ENCODE results near the gene SCFD2. TPM values are rescaled to one million over a fixed set of nuclear protein-coding genes. Genes with fewer than 3 reads are reported as not detected.
"Not testable (repeated sequence)": the region's sequence is repeated elsewhere in the genome, so short reads cannot be mapped to it uniquely, and the experiment has no call there.

Gene SCFD2
- total and polyA plus RNA-seq, 9 donors, result 9.4 to 14.8 (median 11.3) TPM

GRCh38 chr4:53043891-53044650 is 321.8 kb downstream of the SCFD2 start:
- Histone ChIP-seq H3K4me1 (ENCODE audit: control insufficient read depth, insufficient read depth, low read length) (peaks cover 4% of the 10 kb centered on the region), H3K9me3 (replicated peaks; ENCODE audit: control insufficient read depth, low read depth, low read length) (no peaks in the 10 kb centered on the region), H3K27me3 (ENCODE audit: control insufficient read depth, insufficient read depth, low read length) (no peaks in the 10 kb centered on the region), H3K4me3 (ENCODE audit: low read length) (no peak overlapping the region), H3K27ac (ENCODE audit: low read length) (no peak overlapping the region), H3K36me3 (ENCODE audit: control insufficient read depth, insufficient read depth, low read length) (no peaks in the 10 kb centered on the region)
- DNase-seq, result no peak
- 68% methylated on average over 4 of the region's 4 CpGs for WGBS (ENCODE audit: insufficient coverage)

GRCh38 chr4:53043055-53043454 is 322.8 kb downstream of the SCFD2 start:
- Histone ChIP-seq H3K27me3 (ENCODE audit: control insufficient read depth, insufficient read depth, low read length) (no peaks in the 10 kb centered on the region), H3K4me1 (ENCODE audit: control insufficient read depth, insufficient read depth, low read length) (peaks cover 4% of the 10 kb centered on the region), H3K36me3 (ENCODE audit: control insufficient read depth, insufficient read depth, low read length) (no peaks in the 10 kb centered on the region), H3K27ac (ENCODE audit: low read length) (no peak overlapping the region), H3K4me3 (ENCODE audit: low read length) (no peak overlapping the region), H3K9me3 (replicated peaks; ENCODE audit: control insufficient read depth, low read depth, low read length) (no peaks in the 10 kb centered on the region)
- WGBS (ENCODE audit: insufficient coverage), result 33% methylated on average over 1 of the region's 3 CpGs
- DNase-seq, result no peak

DNA sequence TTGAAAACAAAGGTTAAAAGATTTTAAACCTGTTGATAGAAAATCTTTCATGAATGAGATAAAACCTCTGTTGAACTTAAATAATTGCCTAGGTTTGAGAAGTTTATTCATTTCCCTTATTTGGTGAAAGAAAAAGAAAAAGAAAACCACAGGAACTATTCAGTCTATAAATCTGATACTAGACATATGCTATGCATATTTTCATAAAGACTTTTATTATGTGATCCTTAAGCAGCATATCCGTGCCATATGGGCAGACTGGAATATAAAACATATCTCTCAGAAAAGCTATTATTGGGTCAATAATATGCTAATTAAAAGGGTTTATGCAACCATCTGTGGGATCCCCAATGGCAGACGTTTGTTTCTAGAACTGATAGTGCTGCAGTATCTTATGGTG is 325.0 kb downstream of the SCFD2 start:
- H3K9me3 ChIP-seq (replicated peaks; ENCODE audit: control insufficient read depth, low read depth, low read length), result no peaks in the 10 kb centered on the region
- no peak for DNase-seq
- WGBS (ENCODE audit: insufficient coverage), result no CpG with 5 or more reads among the region's 2 CpGs
- no peak overlapping the region for H3K4me3 ChIP-seq (ENCODE audit: low read length)
- no peaks in the 10 kb centered on the region for H3K36me3 ChIP-seq (ENCODE audit: control insufficient read depth, insufficient read depth, low read length)
- peaks cover 4% of the 10 kb centered on the region for H3K4me1 ChIP-seq (ENCODE audit: control insufficient read depth, insufficient read depth, low read length)
- H3K27me3 ChIP-seq (ENCODE audit: control insufficient read depth, insufficient read depth, low read length), result no peaks in the 10 kb centered on the region
- no peak overlapping the region for H3K27ac ChIP-seq (ENCODE audit: low read length)

DNA sequence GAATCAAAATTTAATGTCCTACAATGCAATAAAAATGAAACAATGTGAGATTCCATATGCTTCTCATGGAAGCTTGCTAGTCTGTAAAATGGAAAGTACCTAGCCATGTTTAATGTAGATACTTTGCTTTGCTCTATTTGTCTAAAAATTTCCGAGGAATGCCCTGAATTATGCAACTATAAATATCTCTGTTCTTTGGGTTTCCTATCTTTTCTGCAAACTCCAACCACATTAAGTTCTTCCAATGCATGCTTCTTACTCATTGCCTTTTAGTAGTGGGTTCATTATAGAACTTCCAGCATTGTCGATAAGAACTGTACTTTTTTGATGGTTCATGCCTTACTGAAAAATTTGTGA is 325.4 kb downstream of the SCFD2 start:
- Histone ChIP-seq H3K27ac (ENCODE audit: low read length) (no peak overlapping the region), H3K36me3 (ENCODE audit: control insufficient read depth, insufficient read depth, low read length) (no peaks in the 10 kb centered on the region), H3K4me1 (ENCODE audit: control insufficient read depth, insufficient read depth, low read length) (peaks cover 4% of the 10 kb centered on the region), H3K4me3 (ENCODE audit: low read length) (no peak overlapping the region), H3K27me3 (ENCODE audit: control insufficient read depth, insufficient read depth, low read length) (no peaks in the 10 kb centered on the region), H3K9me3 (replicated peaks; ENCODE audit: control insufficient read depth, low read depth, low read length) (no peaks in the 10 kb centered on the region)
- WGBS (ENCODE audit: insufficient coverage), result no CpG with 5 or more reads among the region's 2 CpGs
- DNase-seq, result no peak

DNA sequence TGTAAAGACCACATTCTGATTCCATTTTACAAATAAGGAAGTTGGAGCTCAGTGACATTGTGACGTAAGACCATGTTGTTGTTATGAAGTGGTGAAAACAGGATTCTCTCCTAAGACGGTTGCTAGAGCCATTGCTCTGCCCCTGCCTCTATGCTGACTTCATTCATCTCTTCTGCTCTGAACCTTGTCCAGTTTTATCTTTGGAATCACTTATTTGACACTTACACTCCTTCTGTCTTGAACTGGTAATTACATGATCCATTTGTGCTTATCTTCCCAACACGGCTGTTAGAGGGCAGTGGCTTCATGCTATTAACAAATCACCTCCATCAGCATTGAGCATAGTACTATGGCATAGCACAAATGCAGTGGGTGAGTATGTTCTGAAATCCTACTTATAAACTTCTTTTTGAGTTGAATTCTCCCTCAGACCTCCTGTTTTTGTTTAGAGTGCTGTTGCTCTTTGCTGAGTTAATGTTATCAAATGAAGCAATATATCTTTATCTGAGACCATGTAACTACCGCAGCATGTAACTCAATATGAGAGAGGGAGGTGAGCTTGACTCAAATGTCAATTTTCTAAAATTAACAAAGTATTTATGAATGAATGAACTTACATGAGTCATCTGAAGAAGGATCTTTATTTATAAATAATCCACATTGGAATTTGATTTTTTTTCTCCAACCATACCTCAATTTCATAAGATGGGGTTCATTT is 326.0 kb downstream of the SCFD2 start:
- H3K4me1 ChIP-seq (ENCODE audit: control insufficient read depth, insufficient read depth, low read length), result peaks cover 4% of the 10 kb centered on the region
- no CpG with 5 or more reads among the region's 4 CpGs for WGBS (ENCODE audit: insufficient coverage)
- DNase-seq, result no peak
- no peak overlapping the region for H3K4me3 ChIP-seq (ENCODE audit: low read length)
- H3K27me3 ChIP-seq (ENCODE audit: control insufficient read depth, insufficient read depth, low read length), result no peaks in the 10 kb centered on the region
- H3K36me3 ChIP-seq (ENCODE audit: control insufficient read depth, insufficient read depth, low read length), result no peaks in the 10 kb centered on the region
- H3K9me3 ChIP-seq (replicated peaks; ENCODE audit: control insufficient read depth, low read depth, low read length), result peaks cover 2% of the 10 kb centered on the region
- no peak overlapping the region for H3K27ac ChIP-seq (ENCODE audit: low read length)

DNA sequence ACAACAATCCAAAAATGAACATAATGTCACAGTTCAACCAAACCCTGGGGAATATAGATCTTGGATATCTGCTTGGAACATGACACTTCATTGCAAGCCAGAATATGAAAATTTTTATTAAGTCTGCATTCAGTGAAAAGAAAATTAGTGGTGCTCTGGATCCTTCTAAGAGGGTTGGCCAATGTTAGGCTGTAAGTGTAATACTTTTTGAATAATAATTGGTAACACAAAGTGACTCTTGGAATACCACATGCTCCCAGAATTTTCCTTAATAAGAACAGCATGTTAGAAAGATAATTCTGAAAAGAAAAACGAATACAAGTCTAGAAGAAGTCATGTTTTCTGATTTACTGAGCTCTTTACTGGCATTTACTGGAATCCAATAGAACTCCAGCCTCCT is 328.0 kb downstream of the SCFD2 start:
- peak; percentile 67 for DNase-seq
- Histone ChIP-seq H3K4me3 (ENCODE audit: low read length) (no peak overlapping the region), H3K27me3 (ENCODE audit: control insufficient read depth, insufficient read depth, low read length) (no peaks in the 10 kb centered on the region), H3K4me1 (ENCODE audit: control insufficient read depth, insufficient read depth, low read length) (no peaks in the 10 kb centered on the region), H3K9me3 (replicated peaks; ENCODE audit: control insufficient read depth, low read depth, low read length) (peaks cover 2% of the 10 kb centered on the region), H3K27ac (ENCODE audit: low read length) (peak overlapping the region; percentile 31), H3K36me3 (ENCODE audit: control insufficient read depth, insufficient read depth, low read length) (no peaks in the 10 kb centered on the region)
- no CpG with 5 or more reads among the region's 1 CpG for WGBS (ENCODE audit: insufficient coverage)

GRCh38 chr4:53032908-53033307 is 333.0 kb downstream of the SCFD2 start:
- H3K27ac ChIP-seq (ENCODE audit: low read length); H3K4me1 ChIP-seq (ENCODE audit: control insufficient read depth, insufficient read depth, low read length); H3K9me3 ChIP-seq (replicated peaks; ENCODE audit: control insufficient read depth, low read depth, low read length); DNase-seq; H3K4me3 ChIP-seq (ENCODE audit: low read length); H3K36me3 ChIP-seq (ENCODE audit: control insufficient read depth, insufficient read depth, low read length); H3K27me3 ChIP-seq (ENCODE audit: control insufficient read depth, insufficient read depth, low read length): not testable (repeated sequence)
- WGBS (ENCODE audit: insufficient coverage), result no CpG with 5 or more reads among the region's 1 CpG

GRCh38 chr4:53026233-53026632 is 339.6 kb downstream of the SCFD2 start:
- WGBS (ENCODE audit: insufficient coverage), result no CpG with 5 or more reads among the region's 2 CpGs
- peaks cover 3% of the 10 kb centered on the region for H3K4me1 ChIP-seq (ENCODE audit: control insufficient read depth, insufficient read depth, low read length)
- H3K27ac ChIP-seq (ENCODE audit: low read length), result no peak overlapping the region
- H3K4me3 ChIP-seq (ENCODE audit: low read length), result no peak overlapping the region
- no peaks in the 10 kb centered on the region for H3K27me3 ChIP-seq (ENCODE audit: control insufficient read depth, insufficient read depth, low read length)
- H3K36me3 ChIP-seq (ENCODE audit: control insufficient read depth, insufficient read depth, low read length), result no peaks in the 10 kb centered on the region
- DNase-seq, result no peak
- H3K9me3 ChIP-seq (replicated peaks; ENCODE audit: control insufficient read depth, low read depth, low read length), result no peaks in the 10 kb centered on the region

DNA sequence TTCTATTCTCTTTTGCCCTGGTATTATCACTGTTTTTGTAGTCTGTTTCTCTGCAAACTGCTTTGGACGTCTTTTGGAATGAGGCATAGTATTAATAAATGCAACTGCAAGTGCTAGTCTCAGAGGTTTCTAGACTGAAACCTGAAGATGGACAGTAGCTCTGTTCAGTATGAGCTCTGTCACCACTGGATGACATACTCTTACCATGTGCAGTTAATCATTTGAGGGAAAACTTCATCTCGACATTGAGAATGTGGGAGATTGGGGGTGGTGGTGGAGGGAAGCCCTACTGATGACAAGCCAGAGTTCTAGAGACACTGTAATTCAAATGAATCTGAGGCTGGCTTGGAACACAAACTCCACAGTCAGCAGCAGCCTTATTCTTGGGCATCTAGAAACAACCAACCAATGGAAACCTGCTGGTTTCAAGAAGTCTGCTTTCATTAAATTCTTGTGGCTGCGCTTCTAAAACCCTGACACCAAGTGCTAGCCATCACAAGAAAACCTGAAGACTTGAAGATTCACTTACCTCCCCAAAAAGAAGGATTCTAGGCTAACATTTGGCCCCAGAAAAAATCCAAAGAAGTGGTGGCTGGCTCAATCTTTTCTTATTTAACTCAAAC is 342.1 kb downstream of the SCFD2 start:
- H3K27ac ChIP-seq (ENCODE audit: low read length), result no peak overlapping the region
- peaks cover 3% of the 10 kb centered on the region for H3K4me1 ChIP-seq (ENCODE audit: control insufficient read depth, insufficient read depth, low read length)
- H3K4me3 ChIP-seq (ENCODE audit: low read length), result no peak overlapping the region
- 80% methylated on average over 1 of the region's 3 CpGs for WGBS (ENCODE audit: insufficient coverage)
- H3K9me3 ChIP-seq (replicated peaks; ENCODE audit: control insufficient read depth, low read depth, low read length), result no peaks in the 10 kb centered on the region
- H3K27me3 ChIP-seq (ENCODE audit: control insufficient read depth, insufficient read depth, low read length), result no peaks in the 10 kb centered on the region
- no peaks in the 10 kb centered on the region for H3K36me3 ChIP-seq (ENCODE audit: control insufficient read depth, insufficient read depth, low read length)
- DNase-seq, result no peak

DNA sequence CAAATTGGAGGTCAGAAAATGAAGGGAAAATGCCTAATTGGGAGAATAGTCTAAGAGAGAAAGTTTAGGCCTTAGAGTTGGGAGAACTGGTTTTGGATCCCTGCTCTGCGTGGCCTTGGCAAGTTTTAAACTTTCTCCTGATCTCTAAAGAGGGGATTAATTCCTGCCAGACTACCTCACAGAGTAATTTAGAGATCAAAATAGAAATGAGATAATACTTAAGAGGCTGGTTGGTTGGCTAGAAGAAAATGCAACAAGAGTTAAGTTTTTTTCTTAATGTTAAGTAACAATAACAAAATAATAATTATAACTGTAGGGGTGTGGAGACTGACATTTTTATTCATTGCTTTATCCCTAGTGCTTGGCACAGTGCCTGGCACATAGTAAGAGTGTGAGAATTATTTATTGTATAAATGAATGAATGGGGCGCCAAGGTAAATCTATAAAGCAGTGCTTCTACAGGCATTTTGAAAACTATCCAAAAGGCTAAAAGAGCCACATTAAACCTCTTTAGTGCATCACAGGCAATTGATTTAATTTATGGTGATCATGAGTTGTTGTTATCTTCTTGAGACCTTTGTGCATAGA is 343.3 kb downstream of the SCFD2 start:
- no peaks in the 10 kb centered on the region for H3K9me3 ChIP-seq (replicated peaks; ENCODE audit: control insufficient read depth, low read depth, low read length)
- no peak overlapping the region for H3K4me3 ChIP-seq (ENCODE audit: low read length)
- H3K27me3 ChIP-seq (ENCODE audit: control insufficient read depth, insufficient read depth, low read length), result no peaks in the 10 kb centered on the region
- H3K4me1 ChIP-seq (ENCODE audit: control insufficient read depth, insufficient read depth, low read length), result peaks cover 3% of the 10 kb centered on the region
- H3K36me3 ChIP-seq (ENCODE audit: control insufficient read depth, insufficient read depth, low read length), result no peaks in the 10 kb centered on the region
- WGBS (ENCODE audit: insufficient coverage), result no CpG with 5 or more reads among the region's 2 CpGs
- H3K27ac ChIP-seq (ENCODE audit: low read length), result peak overlapping the region; percentile 67
- no peak for DNase-seq

Measured in muscle of leg (tissue), 11 donors.